ENCODE data around the gene SPRED3. TPM values are rescaled to one million over a fixed set of nuclear protein-coding genes. Genes with fewer than 3 reads are reported as not detected.

SPRED3 gene
- total RNA-seq, 2 donors from 2014 or later = 5.3 to 10.0 TPM

GRCh38 chr19:38377052-38377451 lies 11.4 kb upstream of the SPRED3 start:
- peak overlapping the region; percentile 99 for H3K4me3 Mint-ChIP-seq
- TF ChIP-seq, protein P1, sequence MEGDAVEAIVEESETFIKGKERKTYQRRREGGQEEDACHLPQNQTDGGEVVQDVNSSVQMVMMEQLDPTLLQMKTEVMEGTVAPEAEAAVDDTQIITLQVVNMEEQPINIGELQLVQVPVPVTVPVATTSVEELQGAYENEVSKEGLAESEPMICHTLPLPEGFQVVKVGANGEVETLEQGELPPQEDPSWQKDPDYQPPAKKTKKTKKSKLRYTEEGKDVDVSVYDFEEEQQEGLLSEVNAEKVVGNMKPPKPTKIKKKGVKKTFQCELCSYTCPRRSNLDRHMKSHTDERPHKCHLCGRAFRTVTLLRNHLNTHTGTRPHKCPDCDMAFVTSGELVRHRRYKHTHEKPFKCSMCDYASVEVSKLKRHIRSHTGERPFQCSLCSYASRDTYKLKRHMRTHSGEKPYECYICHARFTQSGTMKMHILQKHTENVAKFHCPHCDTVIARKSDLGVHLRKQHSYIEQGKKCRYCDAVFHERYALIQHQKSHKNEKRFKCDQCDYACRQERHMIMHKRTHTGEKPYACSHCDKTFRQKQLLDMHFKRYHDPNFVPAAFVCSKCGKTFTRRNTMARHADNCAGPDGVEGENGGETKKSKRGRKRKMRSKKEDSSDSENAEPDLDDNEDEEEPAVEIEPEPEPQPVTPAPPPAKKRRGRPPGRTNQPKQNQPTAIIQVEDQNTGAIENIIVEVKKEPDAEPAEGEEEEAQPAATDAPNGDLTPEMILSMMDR (conservative IDR thresholded peaks at IDR 0.05) = no peak
- Histone ChIP-seq H3K9ac (ENCODE audit: extremely low read depth, low read length, poor library complexity, severe bottlenecking) (no peak overlapping the region), H3K4me1 (ENCODE audit: control insufficient read depth, insufficient read depth, low read length) (peaks cover 3% of the 10 kb centered on the region), H3K36me3 (ENCODE audit: control insufficient read depth, insufficient read depth, low read length) (peaks cover 35% of the 10 kb centered on the region), H3K4me3 (ENCODE audit: low read length) (no peak overlapping the region), H3K27me3 (ENCODE audit: control insufficient read depth, insufficient read depth, low read length, poor library complexity, severe bottlenecking) (peaks cover 2% of the 10 kb centered on the region), H3K27ac (ENCODE audit: low read depth, low read length) (no peak overlapping the region), H3K9me3 (ENCODE audit: control insufficient read depth, low read length) (no peaks in the 10 kb centered on the region)
- H3K9me3 Mint-ChIP-seq = no peaks in the 10 kb centered on the region
- peaks cover 10% of the 10 kb centered on the region for H3K4me1 Mint-ChIP-seq
- 94% methylated on average over 2 to 4 of the region's 4 CpGs for WGBS, 2 experiments (ENCODE audit: insufficient coverage in 1 of 2, insufficient read length in 1 of 2)
- no peak for DNase-seq
- peaks cover 31% of the 10 kb centered on the region for H3K36me3 Mint-ChIP-seq (ENCODE audit: low read depth)
- H3K27me3 Mint-ChIP-seq (ENCODE audit: insufficient read depth) = peaks cover 5% of the 10 kb centered on the region
- H3K27ac Mint-ChIP-seq = no peak overlapping the region

GRCh38 chr19:38378866-38379265 lies 9.6 kb upstream of the SPRED3 start:
- Histone ChIP-seq H3K4me3 (ENCODE audit: low read length) (no peak overlapping the region), H3K36me3 (ENCODE audit: control insufficient read depth, insufficient read depth, low read length) (peaks cover 51% of the 10 kb centered on the region), H3K27me3 (ENCODE audit: control insufficient read depth, insufficient read depth, low read length, poor library complexity, severe bottlenecking) (no peaks in the 10 kb centered on the region), H3K9me3 (ENCODE audit: control insufficient read depth, low read length) (no peaks in the 10 kb centered on the region), H3K4me1 (ENCODE audit: control insufficient read depth, insufficient read depth, low read length) (peaks cover 3% of the 10 kb centered on the region), H3K27ac (ENCODE audit: low read depth, low read length) (no peak overlapping the region), H3K9ac (ENCODE audit: extremely low read depth, low read length, poor library complexity, severe bottlenecking) (no peak overlapping the region)
- H3K36me3 Mint-ChIP-seq (ENCODE audit: low read depth) = peaks cover 46% of the 10 kb centered on the region
- 94 to 96% methylated on average over 8 to 10 of the region's 10 CpGs for WGBS, 2 experiments (ENCODE audit: insufficient coverage in 1 of 2, insufficient read length in 1 of 2)
- peaks cover 10% of the 10 kb centered on the region for H3K4me1 Mint-ChIP-seq
- H3K27ac Mint-ChIP-seq = no peak overlapping the region
- DNase-seq = no peak
- no peak overlapping the region for H3K4me3 Mint-ChIP-seq
- TF ChIP-seq, protein P1 (conservative IDR thresholded peaks at IDR 0.05) = no peak
- H3K27me3 Mint-ChIP-seq (ENCODE audit: insufficient read depth) = no peaks in the 10 kb centered on the region
- H3K9me3 Mint-ChIP-seq = no peaks in the 10 kb centered on the region

DNA sequence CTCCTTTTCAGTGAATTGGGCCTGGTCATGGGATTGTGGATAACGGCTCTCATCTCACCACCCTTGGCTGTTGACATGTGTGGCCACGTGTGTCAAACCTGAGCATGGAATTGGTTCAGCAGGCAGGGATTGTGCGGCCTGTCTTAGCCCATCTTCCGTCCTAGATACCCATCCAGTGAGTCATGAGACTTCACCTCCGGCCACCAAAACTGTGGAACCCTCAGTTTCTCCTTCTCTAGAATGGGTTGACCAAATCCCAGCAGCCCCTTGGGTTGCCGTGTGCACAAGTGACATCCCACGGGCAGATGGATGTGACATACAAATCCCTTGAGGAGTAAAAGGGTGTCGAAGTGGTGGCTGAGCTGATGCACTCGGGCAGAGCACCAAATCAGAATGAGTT lies 7.4 kb upstream of the SPRED3 start:
- H3K4me1 ChIP-seq (ENCODE audit: control insufficient read depth, insufficient read depth, low read length) = no peaks in the 10 kb centered on the region
- H3K27me3 ChIP-seq (ENCODE audit: control insufficient read depth, insufficient read depth, low read length, poor library complexity, severe bottlenecking) = no peaks in the 10 kb centered on the region
- H3K27me3 Mint-ChIP-seq (ENCODE audit: insufficient read depth) = peaks cover 13% of the 10 kb centered on the region
- H3K36me3 ChIP-seq (ENCODE audit: control insufficient read depth, insufficient read depth, low read length) = peaks cover 53% of the 10 kb centered on the region
- TF ChIP-seq, protein P1 (conservative IDR thresholded peaks at IDR 0.05) = no peak
- H3K9me3 Mint-ChIP-seq = no peaks in the 10 kb centered on the region
- WGBS, 2 experiments (ENCODE audit: insufficient coverage in 1 of 2, insufficient read length in 1 of 2) = 91 to 93% methylated on average over 9 of the region's 9 CpGs
- H3K9ac ChIP-seq (ENCODE audit: extremely low read depth, low read length, poor library complexity, severe bottlenecking) = no peak overlapping the region
- no peaks in the 10 kb centered on the region for H3K9me3 ChIP-seq (ENCODE audit: control insufficient read depth, low read length)
- H3K4me3 Mint-ChIP-seq = no peak overlapping the region
- peaks cover 53% of the 10 kb centered on the region for H3K36me3 Mint-ChIP-seq (ENCODE audit: low read depth)
- no peak for DNase-seq
- no peak overlapping the region for H3K4me3 ChIP-seq (ENCODE audit: low read length)
- H3K4me1 Mint-ChIP-seq = peaks cover under 1% of the 10 kb centered on the region
- H3K27ac ChIP-seq (ENCODE audit: low read depth, low read length) = no peak overlapping the region
- H3K27ac Mint-ChIP-seq = no peak overlapping the region
